HepG2 (cell line): ENCODE results near the gene CCDC87. TPM values are rescaled to one million over a fixed set of nuclear protein-coding genes. Genes with fewer than 3 reads are reported as not detected.
"Not testable (repeated sequence)": the region's sequence is repeated elsewhere in the genome, so short reads cannot be mapped to it uniquely, and the experiment has no call there.

Source experiments
- ATAC-seq: fragments of 200-7000 bp; cut with Tn5 transposase; 3 replicates; pipeline ENCODE4 v1.9.1; 2020; ENCODE audit warnings: mild to moderate bottlenecking, moderate library complexity
- BruUV-seq: library from RNA; stranded (reverse); fragments of 400-500 nt; replicated peaks from 2 replicates; lab custom pipeline; 2021; lab: Mats Ljungman, UMichigan
- CTCF ChIA-PET: fragments of 300-600 bp; formaldehyde crosslinking; extraction: SDS; loops from one replicate; lab custom pipeline; 2021; ENCODE audit warnings: low total read pairs, inconsistent platforms, low intra/inter-chr PET ratio; lab: Yijun Ruan, JAX
- POLR2A ChIA-PET: fragments of 350-600 bp; sonication (Branson Sonifier 250); formaldehyde crosslinking; loops from one replicate; lab custom pipeline; 2020; ENCODE audit warnings: antibody characterized with exemption, inconsistent platforms; lab: Yijun Ruan, JAX
- DNase-seq: peaks from one replicate; pipeline ENCODE4 v3.0.0-alpha.2; 2015; ENCODE audit warnings: low spot score
- FAIRE-seq: peaks from 3 replicates; lab custom pipeline; 2011; peaks lifted over from hg19 to GRCh38; lab: Jason Lieb, UNC
- H2AFZ ChIP-seq: one replicate; pipeline ENCODE4 v1.6.1; 2011; ENCODE audit warnings: low read length, inconsistent platforms
- H3K27ac ChIP-seq: fragments of 300-600 bp; 3 replicates; pipeline ENCODE4 v1.8.0; 2011; ENCODE audit warnings: mixed run types, mild to moderate bottlenecking, mixed read lengths, low read length, inconsistent platforms; ENCODE audit not compliant: insufficient read depth; ENCODE audit errors: extremely low read length
- H3K27me3 ChIP-seq, 2 experiments: fragments of 200-600 bp in 1 of 2; 2 replicates in 1 of 2; 3 replicates in 1 of 2; pipeline versions ENCODE4 v1.6.0 to v1.8.0; 2011; ENCODE audit warnings: low read length in 2 of 2, mild to moderate bottlenecking in 2 of 2, moderate library complexity in 2 of 2, inconsistent platforms in 1 of 2; ENCODE audit not compliant: insufficient read depth in 2 of 2, control insufficient read depth in 1 of 2
- H3K36me3 ChIP-seq, 2 experiments: fragments of 200-600 bp in 1 of 2; replicated peaks in 1 of 2; 2 replicates in 1 of 2; 3 replicates in 1 of 2; pipeline versions ENCODE4 v1.5.1 to v1.8.0; 2011; ENCODE audit warnings: low read length in 2 of 2, inconsistent platforms in 1 of 2; ENCODE audit not compliant: insufficient read depth in 2 of 2, control insufficient read depth in 1 of 2
- H3K4me1 ChIP-seq: 2 replicates; pipeline ENCODE4 v1.5.1; 2012; ENCODE audit warnings: low read length, inconsistent platforms; ENCODE audit not compliant: insufficient read depth
- H3K4me2 ChIP-seq: 2 replicates; pipeline ENCODE4 v1.6.0; 2011; ENCODE audit warnings: low read depth, low read length, inconsistent platforms
- H3K4me3 ChIP-seq, 3 experiments: fragments of 200-600 bp in 1 of 3; sonication (generic), shearing (Covaris generic) in 1 of 3; replicated peaks in 1 of 3; 2 replicates each; pipeline ENCODE4 v1.5.1; 2011 to 2016; ENCODE audit warnings: low read length in 3 of 3, inconsistent platforms in 2 of 3, low read depth in 2 of 3, mild to moderate bottlenecking in 2 of 3, control low read depth in 1 of 3, mixed read lengths in 1 of 3; ENCODE audit not compliant: insufficient read depth in 1 of 3
- H3K79me2 ChIP-seq: one replicate; pipeline ENCODE4 v1.6.1; 2011; ENCODE audit warnings: low read length, inconsistent platforms; ENCODE audit not compliant: insufficient read depth
- H3K9ac ChIP-seq: 2 replicates; pipeline ENCODE4 v1.6.0; 2011; ENCODE audit warnings: mild to moderate bottlenecking, low read depth, low read length, inconsistent platforms; ENCODE audit not compliant: insufficient read depth
- H3K9me3 ChIP-seq: 2 replicates; pipeline ENCODE4 v1.5.1; 2012; ENCODE audit warnings: mild to moderate bottlenecking, low read length
- H4K20me1 ChIP-seq: 2 replicates; pipeline ENCODE4 v1.6.0; 2011; ENCODE audit warnings: inconsistent platforms, mild to moderate bottlenecking, low read length, moderate library complexity; ENCODE audit not compliant: insufficient read depth
- BCL6 ChIP-seq: IDR thresholded peaks from 2 replicates; pipeline ENCODE4 v1.6.1; 2016; ENCODE audit warnings: missing genetic modification reagents, missing compliant biosample characterization
- CEBPG ChIP-seq: IDR thresholded peaks from 2 replicates; pipeline ENCODE4 v1.6.1; 2016
- KLF12 ChIP-seq: sonication (generic); formaldehyde crosslinking; IDR thresholded peaks from 2 replicates; pipeline ENCODE4 v1.4.0; 2020; ENCODE audit warnings: missing genetic modification reagents, borderline replicate concordance
- NR2F6 ChIP-seq, 2 experiments: IDR thresholded peaks; 2 replicates each; pipeline ENCODE4 v1.6.1; 2016; ENCODE audit warnings: antibody characterized with exemption in 1 of 2, mild to moderate bottlenecking in 1 of 2
- SNAI1 ChIP-seq: sonication (generic); formaldehyde crosslinking; IDR thresholded peaks from 2 replicates; pipeline ENCODE4 v1.5.0; 2020; ENCODE audit warnings: mild to moderate bottlenecking, missing genetic modification reagents, borderline replicate concordance
- ZNF121 ChIP-seq: sonication (generic); formaldehyde crosslinking; IDR thresholded peaks from 2 replicates; pipeline ENCODE4 v1.5.0; 2020; ENCODE audit warnings: mild to moderate bottlenecking, missing genetic modification reagents
- ZNF512B ChIP-seq: sonication (generic); formaldehyde crosslinking; IDR thresholded peaks from 2 replicates; pipeline ENCODE4 v1.5.1; 2020; ENCODE audit warnings: missing genetic modification reagents, mild to moderate bottlenecking, borderline replicate concordance
- ZNF770 ChIP-seq: sonication (generic); formaldehyde crosslinking; IDR thresholded peaks from 2 replicates; pipeline ENCODE4 v1.5.0; 2020; ENCODE audit warnings: mild to moderate bottlenecking, missing genetic modification reagents
- WGBS: methylation state at CpG from one replicate; pipeline ENCODE4 v1.1.6; 2017; ENCODE audit warnings: low lambda C conversion rate; 5-methylcytosine and 5-hydroxymethylcytosine counted together
- in situ Hi-C: cut with HindIII; loops from 2 replicates; pipeline ENCODE4 v1.10.0; 2017; ENCODE audit warnings: low pct_unique_long_range_greater_than_20kb; ENCODE audit not compliant: extremely low pct_ligation_motif_present
- intact Hi-C: fragments of 100-400 bp; cut with micrococcal nuclease; formaldehyde crosslinking; loops from one replicate; pipeline ENCODE4 v1.10.0; 2022; ENCODE audit not compliant: unreplicated experiment
- polyA plus RNA-seq, 8 experiments: library from polyadenylated mRNA; depleted of rRNA in 3 of 8; stranded (reverse) in 7 of 8; unstranded in 1 of 8; fragments of >200 nt; fragmentation: Illumina TruSeq in 4 of 8; extraction: Trizol in 4 of 8; gene quantifications; 2 replicates each; pipeline versions ENCODE4 v1.2.1 to v1.2.3, GENCODE V29; 2011 to 2016; ENCODE audit warnings: low read depth in 4 of 8, missing spikeins in 1 of 8, mixed read lengths in 1 of 8; ENCODE audit not compliant: insufficient read depth in 1 of 8
- total RNA-seq, 5 experiments: library from RNA; depleted of rRNA; stranded (reverse); fragments of >200 nt; fragmentation: Illumina TruSeq; extraction: Trizol; gene quantifications; 2 replicates each; pipeline ENCODE4 v1.2.3, GENCODE V29; 2016; ENCODE audit warnings: low read depth in 1 of 5
- TF ChIP-seq, protein P1 (sequence below): sonication (generic); formaldehyde crosslinking; IDR thresholded peaks from 2 replicates; pipeline ENCODE4 v1.5.0; 2020; ENCODE audit warnings: missing genetic modification reagents

Gene CCDC87
- total and polyA plus RNA-seq, 2 of the 13 experiments (the other 11 are each of a cell fraction or from before 2014, with no cell fraction given): 0.05 to 0.42 TPM

- TF ChIP-seq ZNF512B (CRISPR knock-in tag) (no peak), CEBPG (CRISPR knock-in tag) (peak; percentile 79), NR2F6 (IDR thresholded peaks at IDR 0.05) (peak; percentile 62), NR2F6 (CRISPR knock-in tag; IDR thresholded peaks at IDR 0.05) (peak; percentile 62), KLF12 (no peak), BCL6 (0 out of 2 replicates have a peak, but pooled peaks have one; percentile 44), SNAI1 (CRISPR knock-in tag) (no peak)
- TF ChIP-seq, protein P1, sequence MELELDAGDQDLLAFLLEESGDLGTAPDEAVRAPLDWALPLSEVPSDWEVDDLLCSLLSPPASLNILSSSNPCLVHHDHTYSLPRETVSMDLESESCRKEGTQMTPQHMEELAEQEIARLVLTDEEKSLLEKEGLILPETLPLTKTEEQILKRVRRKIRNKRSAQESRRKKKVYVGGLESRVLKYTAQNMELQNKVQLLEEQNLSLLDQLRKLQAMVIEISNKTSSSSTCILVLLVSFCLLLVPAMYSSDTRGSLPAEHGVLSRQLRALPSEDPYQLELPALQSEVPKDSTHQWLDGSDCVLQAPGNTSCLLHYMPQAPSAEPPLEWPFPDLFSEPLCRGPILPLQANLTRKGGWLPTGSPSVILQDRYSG (CRISPR knock-in tag): no peak
Observed at GRCh38 chr11:66589996-66590675, 2.7 kb downstream of the CCDC87 start (continued).

GRCh38 chr11:66589315-66589714 lies 3.5 kb downstream of the CCDC87 start:
- in situ Hi-C loops, H3K36me3 ChIP-seq, H3K4me3 ChIP-seq, FAIRE-seq, intact Hi-C loops, H3K27me3 ChIP-seq, CTCF ChIA-PET, BruUV-seq, H3K9me3 ChIP-seq, H3K9ac ChIP-seq, H2AFZ ChIP-seq, H4K20me1 ChIP-seq, DNase-seq, ATAC-seq, H3K4me2 ChIP-seq: not testable (repeated sequence)
- H3K4me1 ChIP-seq: peaks cover 58% of the 10 kb centered on the region
- POLR2A ChIA-PET: interaction anchor here (3.2 to 5.1 kb wide), 3 partner anchors 27 to 89 kb away, joined by 35 to 72 read pairs (median 37); partner anchors contain the start of genes RBM14, RBM4 and RBM4B
- WGBS: 61% methylated on average over 2 of the region's 2 CpGs
- peak overlapping the region; percentile 78 for H3K27ac ChIP-seq
- TF ChIP-seq ZNF770 (CRISPR knock-in tag): peak; percentile 66; the same call in 1 of the 2 replicates
- peak; percentile 77 for TF ChIP-seq ZNF121 (CRISPR knock-in tag)
- H3K79me2 ChIP-seq: peaks cover 12% of the 10 kb centered on the region
